Upper lobe of left lung (tissue), 6 donors: ENCODE data around the gene CTCF. TPM values are rescaled to one million over a fixed set of nuclear protein-coding genes. Genes with fewer than 3 reads are reported as not detected.

Experiments used
- ATAC-seq, 2 donors: fragments of 200-7000 bp; cut with Tn5 transposase; one replicate each; pipeline ENCODE4 v1.9.1; 2022; ENCODE audit warnings: mild to moderate bottlenecking in 2 of 2, moderate library complexity in 2 of 2; ENCODE audit not compliant: low FRiP score in 2 of 2
- DNase-seq, 2 donors: peaks; one replicate each; pipeline ENCODE4 v3.0.0-alpha.2; 2019 to 2020
- H3K27ac ChIP-seq, 4 donors: fragments of 200-600 bp; sonication (generic); one replicate each; pipeline ENCODE4 v1.5.1; 2016 to 2019
- H3K27me3 ChIP-seq, 4 donors: fragments of 200-600 bp; sonication (generic); one replicate each; pipeline ENCODE4 v1.5.1; 2017 to 2019
- H3K36me3 ChIP-seq, 4 donors: fragments of 200-600 bp; sonication (generic); one replicate each; pipeline ENCODE4 v1.5.1; 2016 to 2019
- H3K4me1 ChIP-seq, 4 donors: fragments of 200-600 bp; sonication (generic); one replicate each; pipeline ENCODE4 v1.5.1; 2018 to 2019
- H3K4me3 ChIP-seq, 4 donors: fragments of 200-600 bp; sonication (generic); one replicate each; pipeline ENCODE4 v1.5.1; 2017 to 2019; ENCODE audit warnings: mild to moderate bottlenecking in 2 of 4, moderate library complexity in 1 of 4
- H3K9me3 ChIP-seq, 4 donors: fragments of 200-600 bp; sonication (generic); one replicate each; pipeline ENCODE4 v1.5.1; 2018 to 2019
- EP300 ChIP-seq, 4 donors: sonication (generic); formaldehyde crosslinking; IDR thresholded peaks; one replicate each; pipeline ENCODE4 v1.5.1; 2017; ENCODE audit warnings: antibody characterized with exemption in 4 of 4, control low read depth in 2 of 4
- POLR2A ChIP-seq, 4 donors: fragments of 450-650 bp; IDR thresholded peaks; one replicate each; pipeline ENCODE4 v1.5.1; 2016 to 2017; ENCODE audit warnings: antibody characterized with exemption in 4 of 4, mild to moderate bottlenecking in 2 of 4
- POLR2AphosphoS5 ChIP-seq, 2 donors: sonication (generic); formaldehyde crosslinking; IDR thresholded peaks; one replicate each; pipeline ENCODE4 v1.5.1; 2017; ENCODE audit warnings: antibody characterized with exemption in 2 of 2
- WGBS, 2 donors: methylation state at CpG; one replicate each; pipeline ENCODE4 v1.1.5; 2017 to 2018; 5-methylcytosine and 5-hydroxymethylcytosine counted together
- total RNA-seq, 6 donors: library from RNA; depleted of rRNA in 4 of 6; stranded (reverse); fragments of >200 nt in 4 of 6; gene quantifications; one replicate each; pipeline versions ENCODE4 v1.1.0 to v1.2.1, GENCODE V29; 2016 to 2021
- TF ChIP-seq, protein P1 (sequence below), 6 experiments: fragments of 450-650 bp in 4 of 6; fragments of 200-600 bp in 2 of 6; sonication (generic) in 2 of 6; IDR thresholded peaks; one replicate each; pipeline ENCODE4 v1.5.1; 2016 to 2019; ENCODE audit warnings: antibody characterized with exemption in 6 of 6
- donor health status: DM: no; HTN: no; CAD: no; lungs with moderate emphysema.
- donor health status: DM: no; HTN: yes; CAD: no; lungs with severe emphysema.

CTCF gene
- total RNA-seq, 6 donors from 2014 or later: 29.7 to 42.6 (median 34.2) TPM

DNA sequence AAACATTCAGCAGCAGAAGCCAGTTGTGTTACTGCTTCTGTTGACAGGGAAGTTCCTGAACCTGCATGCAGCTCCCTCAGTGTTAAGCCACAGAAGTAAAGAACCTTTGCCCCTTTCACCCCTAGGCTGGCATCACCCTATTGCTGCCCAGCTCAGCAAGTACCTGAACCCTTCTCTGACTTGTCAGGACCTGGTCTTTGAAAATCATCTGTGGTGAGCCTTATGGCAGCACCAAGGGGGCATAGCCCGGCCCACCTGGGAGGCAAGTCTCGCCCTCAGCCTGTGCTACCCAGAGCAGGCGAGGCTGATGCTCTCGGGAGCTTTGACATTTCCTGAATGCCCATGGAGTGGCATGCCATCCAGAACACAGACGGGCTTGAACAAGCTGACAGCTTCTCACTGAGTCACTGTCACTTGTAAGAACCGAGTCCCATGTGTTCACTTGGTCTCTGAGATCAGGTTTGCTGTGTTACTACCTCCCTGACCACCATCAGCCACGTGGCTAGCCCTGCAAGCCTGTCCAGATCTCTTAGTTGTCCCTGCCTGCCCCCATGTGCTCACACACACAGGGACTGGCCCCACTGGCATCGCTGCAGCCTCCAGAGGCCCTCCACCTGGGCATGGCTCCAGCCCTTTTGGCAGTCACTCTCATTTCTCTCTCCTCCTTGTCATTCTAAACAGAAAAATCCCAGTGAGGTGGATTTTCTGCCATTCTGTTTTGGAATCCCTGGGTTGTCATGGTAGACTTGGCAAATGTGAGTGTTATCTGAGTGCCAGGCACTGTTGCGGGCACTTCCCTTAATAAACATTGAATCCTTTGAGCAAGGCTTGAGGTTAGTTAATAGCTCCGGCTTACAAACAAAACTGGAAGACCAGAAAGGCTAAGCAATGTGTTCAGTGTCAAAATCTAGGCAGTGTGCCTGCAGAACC is 79.7 kb downstream of the CTCF start:
- peak in 1 of 2 donors; percentile 84 for DNase-seq
- peak; percentile 38 to 81 for ATAC-seq

DNA sequence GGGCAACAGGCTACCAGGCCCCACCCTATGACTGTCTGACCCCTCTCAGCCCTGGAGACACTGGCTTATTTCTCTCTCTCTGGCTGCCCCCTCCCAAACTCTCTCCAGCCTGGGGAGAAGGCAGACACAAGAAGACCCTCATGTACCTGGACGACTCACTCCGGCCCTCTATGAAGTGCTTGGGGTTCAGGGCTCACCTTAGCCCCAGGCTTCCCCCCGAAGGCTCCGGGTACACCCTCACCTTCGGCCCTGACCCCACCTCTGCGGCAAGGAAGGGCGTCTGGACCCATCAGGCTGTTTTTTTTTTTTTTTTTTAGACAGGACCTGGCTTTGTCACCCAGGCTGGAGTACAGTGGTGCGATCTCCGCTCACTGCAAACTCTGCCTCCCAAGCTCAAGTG is 81.7 kb downstream of the CTCF start:
- no peak for ATAC-seq
- H3K27ac ChIP-seq: no peak overlapping the region
- WGBS, 2 donors: 94 to 95% methylated on average over 9 of the region's 9 CpGs
- H3K9me3 ChIP-seq: no peaks in the 10 kb centered on the region
- peaks cover 0 to 14% (median 6%) of the 10 kb centered on the region in 4 donors for H3K27me3 ChIP-seq
- no peak for DNase-seq
- H3K36me3 ChIP-seq: peaks cover 0 to 9% (median 3%) of the 10 kb centered on the region in 4 donors
- H3K4me1 ChIP-seq: peaks cover 11 to 31% (median 18%) of the 10 kb centered on the region in 4 donors
- no peak for TF ChIP-seq EP300 (IDR thresholded peaks at IDR 0.05)
- TF ChIP-seq, protein P1, sequence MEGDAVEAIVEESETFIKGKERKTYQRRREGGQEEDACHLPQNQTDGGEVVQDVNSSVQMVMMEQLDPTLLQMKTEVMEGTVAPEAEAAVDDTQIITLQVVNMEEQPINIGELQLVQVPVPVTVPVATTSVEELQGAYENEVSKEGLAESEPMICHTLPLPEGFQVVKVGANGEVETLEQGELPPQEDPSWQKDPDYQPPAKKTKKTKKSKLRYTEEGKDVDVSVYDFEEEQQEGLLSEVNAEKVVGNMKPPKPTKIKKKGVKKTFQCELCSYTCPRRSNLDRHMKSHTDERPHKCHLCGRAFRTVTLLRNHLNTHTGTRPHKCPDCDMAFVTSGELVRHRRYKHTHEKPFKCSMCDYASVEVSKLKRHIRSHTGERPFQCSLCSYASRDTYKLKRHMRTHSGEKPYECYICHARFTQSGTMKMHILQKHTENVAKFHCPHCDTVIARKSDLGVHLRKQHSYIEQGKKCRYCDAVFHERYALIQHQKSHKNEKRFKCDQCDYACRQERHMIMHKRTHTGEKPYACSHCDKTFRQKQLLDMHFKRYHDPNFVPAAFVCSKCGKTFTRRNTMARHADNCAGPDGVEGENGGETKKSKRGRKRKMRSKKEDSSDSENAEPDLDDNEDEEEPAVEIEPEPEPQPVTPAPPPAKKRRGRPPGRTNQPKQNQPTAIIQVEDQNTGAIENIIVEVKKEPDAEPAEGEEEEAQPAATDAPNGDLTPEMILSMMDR (IDR thresholded peaks at IDR 0.05): no peak
- TF ChIP-seq POLR2A (IDR thresholded peaks at IDR 0.05): no peak
- no peak for TF ChIP-seq POLR2AphosphoS5 (IDR thresholded peaks at IDR 0.05)
- no peak overlapping the region for H3K4me3 ChIP-seq

More for the DNA sequence above, 79.7 kb downstream of the CTCF start:
- Histone ChIP-seq H3K27me3 (peaks cover 0 to 8% (median 3%) of the 10 kb centered on the region in 4 donors), H3K4me3 (no peak overlapping the region), H3K27ac (peak overlapping the region in 2 of 4 donors; percentile 5 to 14), H3K4me1 (peaks cover 11 to 31% (median 17%) of the 10 kb centered on the region in 4 donors), H3K9me3 (no peaks in the 10 kb centered on the region), H3K36me3 (peaks cover 12 to 27% (median 18%) of the 10 kb centered on the region in 4 donors)
- 40 to 53% methylated on average over 5 to 10 of the region's 10 CpGs for WGBS, 2 donors
- TF ChIP-seq POLR2A (IDR thresholded peaks at IDR 0.05) (no peak), POLR2AphosphoS5 (IDR thresholded peaks at IDR 0.05) (no peak), EP300 (IDR thresholded peaks at IDR 0.05) (no peak)
- TF ChIP-seq, protein P1 (IDR thresholded peaks at IDR 0.05): no peak

DNA sequence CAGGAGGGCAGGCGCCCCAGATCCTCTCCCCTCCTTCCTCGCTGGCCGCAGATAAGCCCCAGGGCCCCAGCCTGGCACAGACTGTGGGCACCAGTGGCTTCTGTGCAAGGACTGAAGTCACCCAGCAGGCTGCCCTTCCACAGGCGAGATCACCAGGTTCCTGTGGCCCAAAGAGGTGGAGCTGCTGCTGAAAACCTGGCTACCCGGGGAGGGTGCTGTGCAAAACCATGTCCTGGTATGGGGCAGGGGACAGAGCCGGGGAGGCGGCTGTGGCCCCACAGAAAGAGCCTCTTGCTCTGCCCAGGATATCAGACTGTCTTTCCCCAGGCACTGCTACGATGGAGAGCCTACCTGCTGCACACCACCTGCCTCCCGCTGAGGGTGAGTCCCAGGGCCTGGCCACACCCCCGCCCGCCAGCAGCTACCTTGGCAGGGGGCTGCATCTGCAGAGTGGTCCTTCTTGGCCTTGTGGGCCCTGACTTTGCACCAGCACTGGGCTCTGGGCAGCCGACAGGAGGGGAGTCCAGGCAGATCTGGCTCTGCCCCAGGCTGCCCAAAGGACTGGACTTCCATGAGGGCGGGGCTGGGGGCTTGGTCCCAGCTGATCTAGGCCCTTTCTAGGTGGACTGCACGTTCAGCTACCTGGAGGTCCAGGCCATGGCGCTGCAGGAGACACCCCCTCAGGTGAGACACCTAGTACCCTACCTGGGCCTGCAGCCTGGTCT is 83.2 kb downstream of the CTCF start:
- Histone ChIP-seq H3K36me3 (no peaks in the 10 kb centered on the region), H3K27me3 (peaks cover 0 to 14% (median 6%) of the 10 kb centered on the region in 4 donors), H3K27ac (peak overlapping the region in 2 of 4 donors; percentile 54 to 75), H3K4me3 (peak overlapping the region in 3 of 4 donors; percentile 46 to 52 (median 52)), H3K9me3 (no peaks in the 10 kb centered on the region), H3K4me1 (peaks cover 11 to 26% (median 17%) of the 10 kb centered on the region in 4 donors)
- 81% methylated on average over 12 of the region's 15 CpGs; no CpG with 5 or more reads in 1 of the 2 donors for WGBS, 2 donors
- TF ChIP-seq POLR2A (IDR thresholded peaks at IDR 0.05) (no peak), POLR2AphosphoS5 (IDR thresholded peaks at IDR 0.05) (no peak), EP300 (IDR thresholded peaks at IDR 0.05) (no peak)
- TF ChIP-seq, protein P1 (IDR thresholded peaks at IDR 0.05): no peak
- ATAC-seq (no peak), DNase-seq (peak in 1 of 2 donors; percentile 73)

DNA sequence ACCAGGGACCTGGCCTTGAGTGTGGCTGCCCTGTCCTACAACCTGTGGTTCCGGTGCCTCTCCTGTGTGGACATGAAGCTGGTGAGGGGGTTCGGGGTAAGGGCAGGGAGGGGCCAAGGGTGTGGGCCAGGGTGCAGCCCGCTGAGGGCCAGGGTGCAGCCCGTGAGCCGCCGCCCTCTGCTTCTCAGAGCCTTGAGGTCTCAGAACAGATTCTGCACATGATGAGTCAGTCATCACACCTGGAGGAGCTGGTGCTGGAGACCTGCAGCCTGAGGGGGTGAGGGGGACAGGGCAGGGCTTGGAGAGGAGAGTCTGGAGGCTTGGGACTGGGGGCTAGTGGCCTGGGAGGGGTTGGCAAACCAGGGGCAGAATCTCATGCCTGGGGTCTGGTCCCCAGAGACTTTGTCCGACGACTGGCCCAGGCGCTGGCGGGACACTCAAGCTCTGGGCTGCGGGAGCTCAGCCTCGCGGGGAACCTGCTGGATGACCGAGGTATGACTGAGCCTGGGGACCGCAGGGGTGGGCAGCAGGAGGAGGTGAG is 84.9 kb downstream of the CTCF start:
- DNase-seq: peak in 1 of 2 donors; percentile 63
- H3K9me3 ChIP-seq: no peaks in the 10 kb centered on the region
- WGBS, 2 donors: 82 to 88% methylated on average over 7 to 15 of the region's 15 CpGs
- peaks cover 11 to 19% (median 14%) of the 10 kb centered on the region in 4 donors for H3K4me1 ChIP-seq
- no peak overlapping the region for H3K27ac ChIP-seq
- H3K27me3 ChIP-seq: peaks cover 0 to 14% (median 6%) of the 10 kb centered on the region in 4 donors
- ATAC-seq: no peak
- TF ChIP-seq, protein P1 (IDR thresholded peaks at IDR 0.05): no peak
- TF ChIP-seq POLR2A (IDR thresholded peaks at IDR 0.05): no peak
- TF ChIP-seq EP300 (IDR thresholded peaks at IDR 0.05): no peak
- no peak for TF ChIP-seq POLR2AphosphoS5 (IDR thresholded peaks at IDR 0.05)
- H3K4me3 ChIP-seq: no peak overlapping the region
- no peaks in the 10 kb centered on the region for H3K36me3 ChIP-seq
